Psoas muscle (tissue), 8 donors: Measurements from ENCODE around the gene DNAJB5. TPM values are rescaled to one million over a fixed set of nuclear protein-coding genes. Genes with fewer than 3 reads are reported as not detected.
"Not testable (repeated sequence)": the region's sequence is repeated elsewhere in the genome, so short reads cannot be mapped to it uniquely, and the experiment has no call there.

Experiments
- ATAC-seq, 4 donors: fragments of 200-7000 bp; cut with Tn5 transposase; one replicate each; pipeline ENCODE4 v1.9.1; 2020; ENCODE audit warnings: moderate library complexity in 3 of 4, mild to moderate bottlenecking in 2 of 4
- DNase-seq, 2 donors: peaks; one replicate each; pipeline ENCODE4 v3.0.0-alpha.2; 2020
- H3K27ac ChIP-seq: fragments of 200-600 bp; one replicate; pipeline ENCODE4 v1.8.0; 2022
- H3K27me3 ChIP-seq, 3 donors: fragments of 200-600 bp in 1 of 3; one replicate each; pipeline versions ENCODE4 v1.6.1 to v1.8.0; 2013 to 2022; ENCODE audit warnings: low read length in 2 of 3, mild to moderate bottlenecking in 2 of 3, moderate library complexity in 1 of 3; ENCODE audit not compliant: insufficient read depth in 3 of 3
- H3K36me3 ChIP-seq, 2 donors: fragments of 200-600 bp in 1 of 2; one replicate each; pipeline versions ENCODE4 v1.6.1 to v1.8.0; 2013 to 2022; ENCODE audit warnings: low read depth in 1 of 2, mild to moderate bottlenecking in 1 of 2, moderate library complexity in 1 of 2; ENCODE audit not compliant: insufficient read depth in 1 of 2
- H3K4me1 ChIP-seq: fragments of 200-600 bp; one replicate; pipeline ENCODE4 v1.8.0; 2022
- H3K4me3 ChIP-seq: fragments of 200-600 bp; one replicate; pipeline ENCODE4 v1.8.0; 2022; ENCODE audit warnings: mild to moderate bottlenecking
- H3K9me3 ChIP-seq: fragments of 200-600 bp; one replicate; pipeline ENCODE4 v1.8.0; 2022
- WGBS, 3 donors: extraction: QIAGEN DNeasy Blood & Tissue Kit; methylation state at CpG; one replicate each; pipeline versions ENCODE4 v1.1.6 to v1.1.7; 2013; 5-methylcytosine and 5-hydroxymethylcytosine counted together
- intact Hi-C, 2 donors: fragments of 100-400 bp; cut with DNase I; formaldehyde crosslinking; loops; one replicate each; pipeline versions ENCODE4 v1.11.0 to v1.14.2; 2022
- long read RNA-seq, 2 donors: library from polyadenylated mRNA; unstranded; transcript quantifications; one replicate each; pipeline ENCODE4 v2.0.0, GENCODE V29; 2021
- polyA plus RNA-seq, 3 donors: library from polyadenylated mRNA; stranded (reverse); fragments of 200-250 nt; gene quantifications; one replicate each; pipeline ENCODE4 v1.2.3, GENCODE V29; 2013
- total RNA-seq, 4 donors: library from RNA; stranded (reverse); fragmentation: NEBNext Ultra II Directional in 2 of 4; extraction: Animal tissue kit (Norgen Biotek cat#: 25700) in 2 of 4; gene quantifications; one replicate each; pipeline versions ENCODE4 v1.2.1 to v1.2.4, GENCODE V29; 2021 to 2023
- TF ChIP-seq, protein P1 (sequence below): fragments of 200-600 bp; IDR thresholded peaks from one replicate; pipeline ENCODE4 v1.8.0; 2022; ENCODE audit warnings: antibody characterized with exemption
- donor health status: healthy with polysubstance abuse.
- donor health status: DM: no; HTN: no; CAD: no; lungs with moderate emphysema.
- donor health status: Bipolar disorder and iron deficiency.
- donor health status: healthy.
- donor health status: DM: yes; HTN: yes; CAD: no.
- donor health status: DM: no; HTN: no; CAD: no.
- donor health status: DM: no; HTN: no; CAD: no.
- donor health status: DM: yes; HTN: yes; CAD: no.

The DNAJB5 gene
- total RNA-seq (100 to 1,000 TPM in 2 of 4 donors, 10 to 100 TPM in 2; 74.4 to 260 (median 152) TPM), polyA plus RNA-seq (100 to 1,000 TPM in 2 of 3 donors, 10 to 100 TPM in 1; 44.2 to 148 (median 145) TPM)
- long read RNA-seq, donor 1, full-length matches to known transcripts = 14 of 29 reads
- long read RNA-seq, donor 1, partial matches to known transcripts = 1 of 29 reads
- long read RNA-seq, donor 1, other reads (novel, unspliced or antisense) = 14 of 29 reads
- long read RNA-seq, donor 2, full-length matches to known transcripts = 51 of 92 reads
- long read RNA-seq, donor 2, partial matches to known transcripts = 21 of 92 reads
- long read RNA-seq, donor 2, other reads (novel, unspliced or antisense) = 20 of 92 reads

DNA sequence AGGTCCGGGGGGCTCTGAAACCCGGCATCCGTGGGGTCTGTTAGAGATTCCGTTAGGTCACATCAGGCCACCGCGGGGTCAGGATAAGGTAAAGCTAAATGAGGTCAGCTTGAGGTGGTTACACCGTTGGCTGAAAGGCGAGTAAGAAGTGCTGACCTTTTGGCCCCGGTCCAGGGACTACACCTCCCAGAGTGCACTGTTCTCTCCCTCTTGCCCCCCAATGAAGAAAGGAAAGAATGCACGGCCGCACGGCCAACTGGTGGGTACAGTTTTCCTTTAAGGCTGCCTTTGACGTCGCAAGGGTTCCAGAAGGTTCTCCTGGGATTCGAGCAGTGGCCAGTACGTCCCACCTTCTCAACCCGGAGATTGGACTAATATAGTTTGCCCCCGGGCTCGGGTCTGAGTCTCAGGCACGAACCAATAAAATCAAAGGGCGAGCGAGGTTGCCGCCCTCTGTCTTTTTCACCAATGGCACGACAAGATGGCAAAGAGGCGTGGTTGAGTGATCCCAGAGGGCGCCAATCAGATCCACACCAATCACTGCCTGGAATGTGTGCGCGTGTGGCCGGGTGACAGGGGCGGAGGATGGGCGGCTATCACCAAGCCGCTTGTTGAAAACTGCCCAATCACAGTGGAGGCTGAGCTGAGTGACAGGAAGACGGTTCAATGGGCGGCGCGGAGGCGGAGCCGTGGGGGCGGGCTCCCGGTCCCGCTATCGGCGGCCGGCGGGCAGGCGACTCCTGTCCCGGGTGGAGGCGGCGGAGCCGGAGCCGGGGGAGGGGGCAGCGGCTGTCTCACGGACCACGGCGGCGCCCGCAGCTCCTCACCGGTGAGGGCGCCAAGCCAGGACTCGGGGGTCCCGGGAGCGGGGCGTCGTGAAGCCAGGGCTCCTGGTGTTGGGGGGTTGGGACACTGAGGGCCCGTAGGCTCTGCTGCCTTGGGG is at the start of gene DNAJB5:
Gene DNAJB5 (plus strand): TSS at position 743 of the 943 bp plus-strand sequence. CDS start 886 bp downstream, outside the sequence.
- peak within 1 kb of the TSS; percentile 82 for H3K27ac ChIP-seq
- peaks cover 22% of the 10 kb centered on the region for H3K4me1 ChIP-seq
- peak; percentile 59 to 68 (median 64) for ATAC-seq
- no peaks in the 10 kb centered on the region for H3K27me3 ChIP-seq
- H3K9me3 ChIP-seq = no peaks in the 10 kb centered on the region
- intact Hi-C loops = no loop called here
- TF ChIP-seq, protein P1, sequence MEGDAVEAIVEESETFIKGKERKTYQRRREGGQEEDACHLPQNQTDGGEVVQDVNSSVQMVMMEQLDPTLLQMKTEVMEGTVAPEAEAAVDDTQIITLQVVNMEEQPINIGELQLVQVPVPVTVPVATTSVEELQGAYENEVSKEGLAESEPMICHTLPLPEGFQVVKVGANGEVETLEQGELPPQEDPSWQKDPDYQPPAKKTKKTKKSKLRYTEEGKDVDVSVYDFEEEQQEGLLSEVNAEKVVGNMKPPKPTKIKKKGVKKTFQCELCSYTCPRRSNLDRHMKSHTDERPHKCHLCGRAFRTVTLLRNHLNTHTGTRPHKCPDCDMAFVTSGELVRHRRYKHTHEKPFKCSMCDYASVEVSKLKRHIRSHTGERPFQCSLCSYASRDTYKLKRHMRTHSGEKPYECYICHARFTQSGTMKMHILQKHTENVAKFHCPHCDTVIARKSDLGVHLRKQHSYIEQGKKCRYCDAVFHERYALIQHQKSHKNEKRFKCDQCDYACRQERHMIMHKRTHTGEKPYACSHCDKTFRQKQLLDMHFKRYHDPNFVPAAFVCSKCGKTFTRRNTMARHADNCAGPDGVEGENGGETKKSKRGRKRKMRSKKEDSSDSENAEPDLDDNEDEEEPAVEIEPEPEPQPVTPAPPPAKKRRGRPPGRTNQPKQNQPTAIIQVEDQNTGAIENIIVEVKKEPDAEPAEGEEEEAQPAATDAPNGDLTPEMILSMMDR = no peak
- H3K4me3 ChIP-seq = peak within 1 kb of the TSS; percentile 80
- 0 to 1% (median 0%) methylated on average over 61 to 65 of the region's 65 CpGs for WGBS, 3 donors
- peak; percentile 99 for DNase-seq
- H3K36me3 ChIP-seq = no peaks in the 10 kb centered on the region

DNA sequence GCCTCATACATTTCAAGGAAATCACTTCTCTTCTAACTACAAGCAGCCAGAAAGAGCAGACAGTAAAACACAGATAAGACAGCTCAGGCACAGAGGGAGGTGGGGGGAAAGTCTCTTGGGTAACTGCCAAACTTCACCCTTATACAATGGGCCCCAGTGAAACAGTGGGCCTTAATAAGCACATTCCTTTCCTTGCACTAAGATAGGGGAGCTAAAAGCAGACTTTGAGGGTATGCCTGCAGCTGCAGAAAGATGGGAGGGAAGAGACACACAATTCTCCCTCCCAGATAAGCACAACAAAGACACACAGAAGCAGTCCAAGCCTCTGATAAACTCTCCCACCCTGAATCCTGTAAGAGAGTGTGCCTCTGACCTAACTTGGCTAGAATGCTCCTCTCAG is 49.6 kb upstream of the DNAJB5 start:
- H3K9me3 ChIP-seq, H3K4me3 ChIP-seq, ATAC-seq, H3K36me3 ChIP-seq, H3K27me3 ChIP-seq, H3K4me1 ChIP-seq, DNase-seq, H3K27ac ChIP-seq: not testable (repeated sequence)
- intact Hi-C loops = loop anchor here in 1 of 2 donors (10.0 kb wide), 1 partner anchor 125 kb away; no protein-coding TSS in a partner anchor

GRCh38 chr9:34948451-34948850 is 41.1 kb upstream of the DNAJB5 start:
- TF ChIP-seq, protein P1 = no peak
- Histone ChIP-seq H3K36me3 (no peaks in the 10 kb centered on the region), H3K4me3 (no peak overlapping the region), H3K27me3 (no peaks in the 10 kb centered on the region), H3K4me1 (no peaks in the 10 kb centered on the region), H3K9me3 (no peaks in the 10 kb centered on the region), H3K27ac (no peak overlapping the region)
- intact Hi-C loops = loop anchor here in 1 of 2 donors (10.0 kb wide), 1 partner anchor 134 kb away; no protein-coding TSS in a partner anchor
- DNase-seq = no peak
- ATAC-seq = no peak
- 81 to 83% (median 82%) methylated on average over 2 of the region's 2 CpGs for WGBS, 3 donors

GRCh38 chr9:34954225-34954624 is 35.3 kb upstream of the DNAJB5 start:
- H3K27me3 ChIP-seq = peaks cover 0 to 32% (median 6%) of the 10 kb centered on the region in 3 donors
- 80 to 82% (median 82%) methylated on average over 2 of the region's 2 CpGs for WGBS, 3 donors
- ATAC-seq = no peak

DNA sequence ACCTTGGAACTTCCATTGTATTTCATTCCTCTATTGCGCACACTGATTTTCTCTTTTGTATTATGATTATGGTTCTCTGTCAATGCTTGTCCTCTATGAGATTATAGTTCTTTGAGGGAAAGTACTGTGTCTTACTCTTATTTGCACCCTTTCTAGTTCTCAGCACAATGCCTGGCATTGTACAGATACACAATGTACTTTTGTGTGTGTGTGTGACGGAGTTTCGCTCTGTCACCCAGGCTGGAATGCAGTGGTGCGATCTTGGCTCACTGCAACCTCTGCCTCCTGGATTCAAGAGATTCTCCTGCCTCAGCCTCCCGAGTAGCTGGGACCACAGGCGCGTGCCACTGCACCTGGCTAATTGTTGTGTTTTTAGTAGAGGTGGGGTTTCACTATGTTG is 33.5 kb upstream of the DNAJB5 start:
- DNase-seq, H3K4me3 ChIP-seq, ATAC-seq, H3K36me3 ChIP-seq, H3K27ac ChIP-seq, H3K9me3 ChIP-seq, intact Hi-C loops, H3K4me1 ChIP-seq: not testable (repeated sequence)
- peaks cover 0 to 48% (median 6%) of the 10 kb centered on the region in 3 donors for H3K27me3 ChIP-seq
- 80 to 83% (median 82%) methylated on average over 7 of the region's 7 CpGs for WGBS, 3 donors

More at GRCh38 chr9:34954225-34954624, 35.3 kb upstream of the DNAJB5 start:
- Histone ChIP-seq H3K4me1 (no peaks in the 10 kb centered on the region), H3K4me3 (no peak overlapping the region), H3K36me3 (no peaks in the 10 kb centered on the region), H3K9me3 (no peaks in the 10 kb centered on the region), H3K27ac (no peak overlapping the region)
- no peak for DNase-seq
- intact Hi-C loops = no loop called here
- TF ChIP-seq, protein P1 = no peak
